IMR-90 (cell line): Measurements from ENCODE around the gene RUNX3.

Experiments used
- BHLHE40 ChIP-seq: fragments of 150-350 bp; IDR thresholded peaks from 2 replicates; pipeline ENCODE4 v1.6.1; 2016; ENCODE audit warnings: mild to moderate bottlenecking, low read depth, low read length
- CEBPB ChIP-seq: IDR thresholded peaks from 2 replicates; pipeline ENCODE4 v1.6.1; 2012; ENCODE audit warnings: low read depth, low read length, improper control_type of control experiment
- CHD1 ChIP-seq: IDR thresholded peaks from 2 replicates; pipeline ENCODE4 v1.6.1; 2012; ENCODE audit warnings: low read depth, low read length, improper control_type of control experiment
- FOS ChIP-seq: fragments of 150-350 bp; IDR thresholded peaks from 2 replicates; pipeline ENCODE4 v1.6.1; 2016; ENCODE audit warnings: low read depth, low read length
- MAFK ChIP-seq: IDR thresholded peaks from 2 replicates; pipeline ENCODE4 v1.6.1; 2012; ENCODE audit warnings: low read depth, low read length, improper control_type of control experiment
- MXI1 ChIP-seq: IDR thresholded peaks from 2 replicates; pipeline ENCODE4 v1.6.1; 2012; ENCODE audit warnings: low read depth, mild to moderate bottlenecking, low read length, moderate library complexity, borderline replicate concordance
- NFE2L2 ChIP-seq: fragments of 150-350 bp; IDR thresholded peaks from 2 replicates; pipeline ENCODE4 v1.6.1; 2016; ENCODE audit warnings: low read depth, mild to moderate bottlenecking, low read length
- POLR2A ChIP-seq: IDR thresholded peaks from 2 replicates; pipeline ENCODE4 v1.6.1; 2012; ENCODE audit warnings: mild to moderate bottlenecking, low read depth, low read length
- RAD21 ChIP-seq: IDR thresholded peaks from 2 replicates; pipeline ENCODE4 v1.6.1; 2012; ENCODE audit warnings: low read length, improper control_type of control experiment
- RFX5 ChIP-seq: IDR thresholded peaks from 2 replicates; pipeline ENCODE4 v1.8.0; 2012; ENCODE audit warnings: low read depth, mild to moderate bottlenecking, low read length, moderate library complexity
- SMC3 ChIP-seq: fragments of 150-350 bp; IDR thresholded peaks from 2 replicates; pipeline ENCODE4 v1.6.1; 2016; ENCODE audit warnings: low read depth, mild to moderate bottlenecking, antibody characterized with exemption, low read length, moderate library complexity
- TF ChIP-seq, protein P1 (sequence below): conservative IDR thresholded peaks from 2 replicates; pipeline ENCODE4 v1.5.1; 2012; ENCODE audit warnings: mild to moderate bottlenecking, low read depth, low read length, improper control_type of control experiment
- TF ChIP-seq, protein P2 (sequence below): fragments of 150-350 bp; IDR thresholded peaks from 2 replicates; pipeline ENCODE4 v1.6.1; 2017; ENCODE audit warnings: mild to moderate bottlenecking, antibody characterized with exemption, low read length, low read depth

- TF ChIP-seq, protein P1, sequence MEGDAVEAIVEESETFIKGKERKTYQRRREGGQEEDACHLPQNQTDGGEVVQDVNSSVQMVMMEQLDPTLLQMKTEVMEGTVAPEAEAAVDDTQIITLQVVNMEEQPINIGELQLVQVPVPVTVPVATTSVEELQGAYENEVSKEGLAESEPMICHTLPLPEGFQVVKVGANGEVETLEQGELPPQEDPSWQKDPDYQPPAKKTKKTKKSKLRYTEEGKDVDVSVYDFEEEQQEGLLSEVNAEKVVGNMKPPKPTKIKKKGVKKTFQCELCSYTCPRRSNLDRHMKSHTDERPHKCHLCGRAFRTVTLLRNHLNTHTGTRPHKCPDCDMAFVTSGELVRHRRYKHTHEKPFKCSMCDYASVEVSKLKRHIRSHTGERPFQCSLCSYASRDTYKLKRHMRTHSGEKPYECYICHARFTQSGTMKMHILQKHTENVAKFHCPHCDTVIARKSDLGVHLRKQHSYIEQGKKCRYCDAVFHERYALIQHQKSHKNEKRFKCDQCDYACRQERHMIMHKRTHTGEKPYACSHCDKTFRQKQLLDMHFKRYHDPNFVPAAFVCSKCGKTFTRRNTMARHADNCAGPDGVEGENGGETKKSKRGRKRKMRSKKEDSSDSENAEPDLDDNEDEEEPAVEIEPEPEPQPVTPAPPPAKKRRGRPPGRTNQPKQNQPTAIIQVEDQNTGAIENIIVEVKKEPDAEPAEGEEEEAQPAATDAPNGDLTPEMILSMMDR, result no peak
- TF ChIP-seq FOS, result no peak
- no peak for TF ChIP-seq CHD1
- TF ChIP-seq, protein P2, sequence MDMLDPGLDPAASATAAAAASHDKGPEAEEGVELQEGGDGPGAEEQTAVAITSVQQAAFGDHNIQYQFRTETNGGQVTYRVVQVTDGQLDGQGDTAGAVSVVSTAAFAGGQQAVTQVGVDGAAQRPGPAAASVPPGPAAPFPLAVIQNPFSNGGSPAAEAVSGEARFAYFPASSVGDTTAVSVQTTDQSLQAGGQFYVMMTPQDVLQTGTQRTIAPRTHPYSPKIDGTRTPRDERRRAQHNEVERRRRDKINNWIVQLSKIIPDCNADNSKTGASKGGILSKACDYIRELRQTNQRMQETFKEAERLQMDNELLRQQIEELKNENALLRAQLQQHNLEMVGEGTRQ, result no peak
- no peak for TF ChIP-seq NFE2L2
- no peak for TF ChIP-seq SMC3
- TF ChIP-seq CEBPB, result no peak
- no peak for TF ChIP-seq POLR2A
- TF ChIP-seq MXI1, result no peak
- TF ChIP-seq RFX5, result no peak
- TF ChIP-seq BHLHE40, result no peak
- TF ChIP-seq MAFK, result no peak
- no peak for TF ChIP-seq RAD21
Observed at GRCh38 chr1:24951810-24952412, 21.8 kb upstream of the RUNX3 start.
